GM18868 (cell line): Measurements from ENCODE around the gene DEFB131B.
"Not testable (repeated sequence)": the region's sequence is repeated elsewhere in the genome, so short reads cannot be mapped to it uniquely, and the experiment has no call there.

Source experiments
- ATAC-seq: cut with Tn5 transposase; IDR thresholded peaks from one replicate; pipeline ENCODE4 v1.9.1; 2021; ENCODE audit warnings: mild to moderate bottlenecking, moderate library complexity; ENCODE audit not compliant: unreplicated experiment

DEFB131B gene, protein sequence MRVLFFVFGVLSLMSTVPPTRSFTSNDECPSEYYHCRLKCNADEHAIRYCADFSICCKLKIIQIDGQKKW

DNA sequence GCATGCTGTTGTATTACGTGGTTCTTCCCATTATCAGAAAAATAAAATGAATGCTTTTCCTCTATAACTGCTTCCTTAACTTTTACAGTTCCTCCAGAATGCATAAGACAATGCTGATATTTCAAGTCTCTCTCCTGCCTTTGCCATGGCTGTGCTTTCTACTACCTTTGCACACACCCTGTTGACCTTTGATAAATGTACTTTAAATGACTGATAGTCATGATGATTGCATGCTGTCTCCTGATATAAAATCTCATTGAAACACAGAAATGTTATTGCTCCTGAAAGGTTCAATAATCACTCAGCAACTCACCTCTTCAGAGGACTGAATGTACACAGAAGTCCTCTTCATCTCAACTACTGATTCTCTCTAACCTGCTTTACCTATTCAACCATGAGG lies at the start of gene DEFB131B:
Gene DEFB131B, plus strand, starts transcription at position 395 of the 400 bp plus-strand sequence. Its CDS starts 0 bp downstream, at position 395.
- not testable (repeated sequence) for ATAC-seq

DNA sequence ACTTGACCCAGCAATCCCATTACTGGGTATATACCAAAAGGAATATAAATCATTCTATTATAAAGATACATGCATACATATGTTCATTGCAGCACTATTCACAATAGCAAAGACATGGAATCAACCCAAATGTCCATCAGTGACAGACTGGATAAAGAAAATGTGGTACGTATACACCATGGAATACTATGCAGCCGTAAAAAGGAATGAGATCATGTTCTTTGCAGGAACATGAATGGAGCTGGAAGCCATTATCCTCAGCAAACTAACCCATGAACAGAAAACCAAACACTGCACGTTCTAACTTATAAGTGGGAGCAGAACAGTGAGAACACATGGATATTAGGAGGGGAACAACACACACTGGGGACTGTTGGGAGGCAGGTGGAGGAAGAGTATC lies 49.0 kb upstream of the DEFB131B start:
- ATAC-seq: not testable (repeated sequence)

DNA sequence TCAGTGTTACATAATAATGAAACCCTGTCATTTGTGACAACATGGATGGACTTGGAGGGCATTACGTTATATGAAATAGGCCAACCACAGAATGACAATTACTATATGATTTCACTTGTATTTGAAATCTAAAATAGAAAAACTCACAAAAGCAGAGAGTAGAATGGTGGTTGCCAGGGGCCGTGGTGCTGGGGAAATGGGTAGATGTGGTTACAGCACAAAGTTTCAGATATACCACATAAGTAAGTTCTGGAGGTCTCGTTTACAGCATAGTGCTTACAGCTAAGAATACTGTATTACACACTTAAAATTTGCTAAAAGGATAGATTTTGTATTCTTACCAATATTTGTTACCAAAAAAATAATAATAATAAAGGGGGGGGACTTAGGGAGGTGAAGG lies 48.6 kb upstream of the DEFB131B start:
- ATAC-seq: not testable (repeated sequence)

DNA sequence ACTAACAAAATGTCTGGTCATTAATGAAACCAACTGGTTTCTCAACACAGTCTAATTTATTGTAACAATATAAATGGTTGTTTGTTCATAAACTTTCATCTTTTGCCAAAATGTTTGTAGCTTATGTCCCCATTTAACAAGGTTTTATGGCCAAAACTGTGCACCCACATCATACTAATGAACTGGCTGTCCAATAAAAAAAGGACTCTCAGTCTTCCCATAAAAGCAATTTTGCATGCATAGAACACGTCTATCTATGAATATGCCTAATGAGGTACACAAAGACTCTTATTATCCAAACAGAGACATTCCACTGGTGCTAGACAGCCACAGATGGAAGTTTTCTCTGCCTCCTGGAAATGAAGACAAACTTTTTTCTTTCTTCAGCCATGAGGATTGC lies 45.4 kb upstream of the DEFB131B start, which contains the start of gene DEFB108B:
Gene DEFB108B, plus strand, starts transcription at position 390 of the 400 bp plus-strand sequence. Its CDS starts 0 bp downstream, at position 390.
- ATAC-seq: not testable (repeated sequence)

DNA sequence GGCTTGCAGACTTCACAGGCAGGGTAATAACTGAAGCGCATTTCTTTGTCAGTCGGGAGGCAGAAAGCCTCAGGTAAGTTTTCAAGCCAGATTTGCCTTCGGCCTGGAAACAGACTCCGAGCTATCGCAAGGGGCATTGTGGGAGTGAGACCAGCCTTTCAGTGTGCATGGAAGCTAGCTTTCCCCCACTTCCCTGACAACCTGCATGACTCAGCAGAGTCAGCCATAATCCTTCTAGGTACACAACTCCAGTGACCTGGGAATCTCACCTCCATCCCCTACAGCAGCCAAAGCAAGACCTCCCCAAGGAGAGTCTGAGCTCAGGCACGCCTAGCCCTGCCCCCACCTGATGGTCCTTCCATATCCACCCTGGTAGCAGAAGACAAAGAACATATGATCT lies 35.5 kb upstream of the DEFB131B start:
- not testable (repeated sequence) for ATAC-seq

DNA sequence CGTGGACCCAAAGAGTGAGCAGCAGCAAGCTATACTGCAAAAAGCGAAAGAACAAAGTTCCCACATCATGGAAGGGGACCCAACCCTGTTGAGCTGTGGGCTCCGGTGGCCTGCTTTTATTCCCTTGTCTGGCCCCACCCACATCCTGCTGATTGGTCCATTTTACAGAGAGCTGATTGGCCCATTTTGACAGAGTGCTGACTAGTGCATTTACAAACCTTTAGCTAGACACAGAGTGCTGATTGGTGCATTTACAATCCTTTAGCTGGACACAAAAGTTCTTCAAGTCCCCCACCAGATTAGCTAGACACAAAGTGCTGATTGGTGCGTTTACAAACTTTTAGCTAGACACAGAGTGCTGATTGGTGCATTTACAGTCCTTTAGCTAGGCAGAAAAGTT lies 34.9 kb upstream of the DEFB131B start:
- ATAC-seq: not testable (repeated sequence)

DNA sequence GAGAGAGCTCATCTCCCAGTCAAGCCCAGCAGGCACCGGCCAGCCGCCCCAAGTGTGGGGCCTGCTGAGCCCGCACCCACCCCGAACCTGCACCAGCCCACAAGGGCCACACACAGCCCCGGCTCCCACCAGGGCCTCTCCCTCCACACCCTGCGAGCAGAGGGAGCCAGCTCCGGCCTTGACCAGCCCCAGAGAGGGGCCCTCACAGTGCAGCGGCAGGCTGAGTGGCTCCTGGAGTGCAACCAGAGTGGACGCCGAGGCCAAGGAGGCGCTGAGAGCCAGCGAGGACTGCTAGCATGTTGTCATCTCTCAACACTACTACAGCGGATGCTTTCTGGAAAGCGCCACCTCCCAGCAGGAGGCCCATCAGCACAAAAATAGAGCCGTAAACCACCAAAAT lies 34.4 kb upstream of the DEFB131B start:
- no peak for ATAC-seq

DNA sequence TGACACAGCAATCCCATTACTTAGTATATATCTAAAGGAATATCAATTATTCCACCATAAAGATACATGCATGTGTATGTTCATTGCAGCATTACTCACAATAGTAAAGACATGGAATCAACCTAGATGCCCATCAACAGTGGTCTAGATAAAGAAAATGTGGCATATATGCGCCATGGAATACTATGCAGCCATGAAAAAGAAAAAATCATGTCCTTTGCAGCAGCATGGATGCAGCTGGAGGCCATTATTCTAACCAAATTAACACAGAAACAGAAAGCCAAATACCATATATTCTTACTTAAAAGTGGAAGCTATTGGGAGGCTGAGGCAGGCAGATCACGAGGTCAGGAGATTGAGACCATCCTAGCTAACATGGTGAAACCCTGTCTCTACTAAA lies 24.4 kb upstream of the DEFB131B start:
- ATAC-seq: not testable (repeated sequence)

DNA sequence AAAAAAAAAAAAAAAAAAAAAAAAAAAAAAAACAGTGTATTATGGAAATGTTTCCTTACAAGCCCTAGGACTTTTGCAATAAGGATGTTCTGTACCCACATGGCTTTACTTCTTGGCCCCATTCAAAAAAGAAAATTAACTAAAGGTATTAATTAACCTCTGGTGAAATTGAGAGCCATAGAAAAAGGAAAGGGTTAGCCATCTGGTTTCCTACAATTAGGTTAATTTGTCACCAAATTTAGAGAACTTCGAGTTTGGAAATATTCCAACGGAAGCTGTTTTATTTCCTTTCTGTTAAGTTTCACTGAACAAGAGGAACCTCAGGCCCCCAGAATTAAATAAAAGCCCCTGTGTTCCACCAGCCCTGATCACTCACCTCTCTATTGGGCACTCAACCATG lies 22.4 kb upstream of the DEFB131B start:
- not testable (repeated sequence) for ATAC-seq

DNA sequence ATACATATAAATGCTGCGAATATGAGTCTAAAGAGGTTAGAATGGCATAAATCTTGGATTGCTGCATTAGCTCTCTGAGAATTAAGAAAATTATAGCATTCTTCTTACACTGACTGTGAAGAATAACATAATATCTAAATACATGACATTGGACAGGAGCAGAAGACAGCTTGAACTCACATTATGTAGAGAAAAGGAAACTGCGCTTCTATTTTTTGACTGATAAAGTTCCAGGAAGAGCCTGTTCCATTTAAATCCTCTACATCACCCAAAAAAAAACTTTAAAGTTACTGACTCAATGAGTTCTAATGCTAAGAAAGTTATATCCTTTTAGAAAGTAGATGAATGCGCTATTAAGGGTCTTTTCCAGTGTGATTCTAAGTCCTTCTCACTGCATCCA lies 17.4 kb upstream of the DEFB131B start:
- not testable (repeated sequence) for ATAC-seq

DNA sequence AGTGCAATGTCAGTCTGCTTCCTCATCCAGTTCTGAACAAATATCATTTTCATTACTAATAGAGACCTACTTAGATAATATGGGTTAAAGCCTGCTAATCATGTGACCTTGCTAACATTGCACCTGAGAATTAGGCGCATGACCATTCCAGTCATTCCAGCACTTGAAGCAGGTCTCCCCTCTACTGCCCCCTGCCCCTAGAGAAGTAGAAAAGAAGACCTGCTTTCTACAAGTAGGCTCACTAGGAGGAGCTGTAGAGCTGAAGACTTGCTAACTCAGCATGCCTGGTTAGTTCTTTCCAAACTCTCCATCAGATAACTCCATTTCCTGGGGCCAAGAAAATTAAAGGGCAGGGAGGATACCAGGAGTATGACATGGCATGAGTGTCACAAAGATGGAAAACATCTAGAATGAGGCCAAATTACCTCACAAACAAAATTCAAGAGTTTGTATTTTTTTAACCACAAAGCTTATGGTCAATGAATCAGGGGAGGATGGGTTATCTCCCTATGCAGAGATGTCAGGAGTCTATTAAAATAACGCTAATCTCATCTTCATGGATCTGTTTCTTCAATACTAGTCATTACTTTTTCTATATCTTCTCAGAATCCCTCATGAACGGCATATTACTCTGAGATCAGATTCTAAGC lies 14.2 kb upstream of the DEFB131B start:
- ATAC-seq: not testable (repeated sequence)

DNA sequence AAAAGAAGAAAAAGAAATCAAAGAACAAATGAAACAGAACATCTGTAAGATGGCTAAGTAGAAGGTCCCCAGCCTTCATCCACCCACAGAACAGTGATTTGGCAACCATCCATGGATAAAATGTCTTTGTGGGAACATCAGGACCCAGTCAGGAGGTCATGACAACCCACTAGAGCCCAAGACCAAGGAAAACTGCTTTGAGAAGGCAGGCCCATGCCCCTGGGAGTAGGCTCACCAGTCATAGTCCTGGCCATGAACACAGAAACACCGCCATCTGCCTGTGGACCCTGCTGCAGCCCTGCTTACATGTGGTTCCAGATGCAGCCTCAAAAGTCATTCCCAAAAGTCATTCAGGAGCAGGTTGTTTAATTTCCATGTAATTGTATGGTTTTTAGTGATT lies 11.0 kb upstream of the DEFB131B start:
- not testable (repeated sequence) for ATAC-seq

DNA sequence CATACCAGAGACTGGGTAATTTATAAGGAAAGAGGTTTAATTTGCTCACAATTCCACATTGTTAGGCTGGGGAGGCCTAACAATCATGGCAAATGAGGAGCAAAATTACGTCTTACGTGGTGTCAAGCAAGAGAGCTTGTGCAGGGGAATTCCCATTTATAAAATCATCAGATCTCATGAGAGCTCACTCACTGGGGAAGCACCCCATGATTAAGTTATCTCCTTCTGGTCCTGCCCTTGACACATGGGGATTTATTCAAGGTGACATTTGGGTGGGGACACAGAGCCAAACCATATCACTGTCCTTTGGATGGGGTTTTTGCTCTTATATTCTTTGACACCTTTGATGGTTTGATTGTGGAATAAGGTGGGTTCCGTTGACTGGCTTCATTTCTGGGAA lies 8.3 kb upstream of the DEFB131B start:
- ATAC-seq: not testable (repeated sequence)

DNA sequence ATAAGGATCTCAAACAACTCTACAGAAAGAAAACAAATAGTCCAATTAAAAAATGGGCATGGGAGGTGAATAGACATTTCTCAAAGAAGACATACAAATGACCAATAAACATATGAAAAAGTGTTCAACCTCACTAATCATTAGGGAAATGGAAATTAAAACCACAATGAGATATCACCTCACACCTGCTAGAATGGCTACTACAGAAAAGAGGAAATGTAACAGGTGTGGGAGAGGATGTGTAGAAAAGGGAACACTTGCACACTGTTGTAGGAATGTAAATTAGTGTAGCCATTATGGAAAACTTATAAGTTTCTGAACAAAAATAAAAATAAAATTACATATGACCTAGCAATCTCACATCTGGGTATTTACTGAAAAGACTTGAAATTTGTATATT lies 7.6 kb upstream of the DEFB131B start:
- not testable (repeated sequence) for ATAC-seq

DNA sequence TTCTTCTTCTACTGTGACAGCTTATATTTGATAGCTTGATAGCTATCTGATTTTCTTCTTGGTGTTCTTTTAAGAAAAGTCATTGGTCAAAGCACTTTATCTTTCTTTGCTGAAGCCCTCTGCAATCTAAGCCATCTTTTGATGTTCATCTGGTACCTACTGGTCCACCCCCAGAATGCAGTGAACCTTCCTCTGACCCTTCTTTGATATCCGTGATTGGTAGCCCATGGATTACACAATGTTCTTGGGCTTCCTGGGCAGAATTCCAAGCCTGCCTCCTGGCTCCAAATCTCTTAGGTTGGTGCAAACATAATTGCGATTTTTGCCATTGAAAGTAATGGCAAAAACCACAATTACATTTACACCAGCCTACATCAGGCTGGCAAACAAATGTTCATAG lies 2.0 kb upstream of the DEFB131B start:
- not testable (repeated sequence) for ATAC-seq

DNA sequence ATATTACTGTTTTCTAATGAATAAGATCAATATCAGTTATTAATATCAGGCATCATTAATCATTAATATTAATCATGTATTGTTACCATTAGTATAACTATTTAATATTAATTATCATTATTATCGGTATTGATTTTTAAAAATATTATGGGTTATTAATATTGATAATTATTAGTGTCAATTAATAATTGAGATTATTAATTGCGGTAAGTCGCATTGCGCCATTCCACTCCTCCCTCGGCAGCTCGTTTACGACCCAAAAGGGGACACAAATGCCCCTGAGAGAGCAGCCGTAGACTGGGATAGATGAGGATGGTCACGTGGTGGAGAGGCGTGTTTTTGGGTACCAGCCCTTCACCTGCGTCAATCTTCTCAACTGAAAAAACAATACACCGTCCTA lies 7.6 kb downstream of the DEFB131B start:
- ATAC-seq: not testable (repeated sequence)

DNA sequence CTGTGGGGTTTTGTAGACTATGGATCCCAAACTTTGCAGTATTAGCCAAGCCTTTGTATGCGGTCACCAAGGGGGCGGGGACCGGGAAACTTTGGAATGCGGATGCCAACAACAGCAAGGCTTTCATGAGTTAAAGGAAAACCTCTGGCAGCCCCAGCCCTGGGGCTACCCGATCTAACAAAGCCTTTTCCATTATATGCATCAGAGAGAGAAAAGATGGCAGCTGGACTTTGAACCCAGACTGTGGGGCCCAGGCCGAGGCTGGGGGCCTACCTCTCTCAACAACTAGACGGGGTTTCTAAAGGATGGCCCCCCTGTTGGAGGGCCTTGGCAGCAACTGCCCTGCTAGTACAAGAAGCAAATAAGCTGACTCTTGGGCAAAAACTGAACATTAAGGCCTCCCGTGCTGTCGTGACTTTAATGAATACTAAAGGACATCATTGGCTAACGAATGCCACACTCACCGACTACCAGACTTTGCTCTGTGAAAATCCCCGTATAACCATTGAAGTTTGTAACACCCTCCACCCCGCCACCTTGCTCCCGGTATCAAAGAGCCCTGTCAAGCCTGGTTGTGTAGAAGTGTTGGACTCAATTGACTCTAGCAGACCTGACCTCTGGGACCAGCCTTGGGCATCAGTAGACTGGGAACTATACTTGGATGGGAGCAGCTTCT lies 10.2 kb downstream of the DEFB131B start:
- ATAC-seq: not testable (repeated sequence)

DNA sequence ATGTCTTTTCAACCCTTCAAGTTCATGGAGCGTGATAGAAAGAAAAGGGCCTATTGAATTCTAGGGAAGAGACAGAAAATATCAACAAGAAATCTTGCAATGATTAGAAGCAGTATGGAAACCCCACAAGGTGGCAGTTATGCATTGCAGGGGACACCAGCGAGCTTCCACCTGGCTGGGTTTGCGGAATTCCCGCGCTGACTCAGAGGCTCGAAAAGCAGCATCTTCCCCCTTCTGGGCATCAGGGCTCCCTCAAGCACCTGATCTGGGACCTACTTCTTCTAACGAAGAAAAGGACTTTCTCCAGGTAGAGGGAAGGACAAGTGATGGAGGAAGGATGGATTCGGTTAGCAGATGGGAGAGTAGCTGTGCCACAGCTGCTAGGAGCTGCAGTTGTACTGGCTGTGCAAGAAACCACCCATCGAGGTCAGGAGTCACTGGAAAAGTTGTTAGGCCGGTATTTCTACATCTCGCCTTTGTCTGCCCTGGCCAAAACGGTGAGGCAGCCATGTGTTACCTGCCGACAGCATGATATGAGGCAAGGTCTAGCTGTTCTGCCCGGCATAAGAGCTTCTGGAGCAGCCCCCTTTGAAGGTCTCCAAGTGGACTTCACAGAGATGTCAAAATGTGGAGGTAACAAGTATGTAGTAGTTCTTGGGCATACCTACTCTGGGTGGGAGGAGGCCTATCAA lies 11.1 kb downstream of the DEFB131B start:
- not testable (repeated sequence) for ATAC-seq

DNA sequence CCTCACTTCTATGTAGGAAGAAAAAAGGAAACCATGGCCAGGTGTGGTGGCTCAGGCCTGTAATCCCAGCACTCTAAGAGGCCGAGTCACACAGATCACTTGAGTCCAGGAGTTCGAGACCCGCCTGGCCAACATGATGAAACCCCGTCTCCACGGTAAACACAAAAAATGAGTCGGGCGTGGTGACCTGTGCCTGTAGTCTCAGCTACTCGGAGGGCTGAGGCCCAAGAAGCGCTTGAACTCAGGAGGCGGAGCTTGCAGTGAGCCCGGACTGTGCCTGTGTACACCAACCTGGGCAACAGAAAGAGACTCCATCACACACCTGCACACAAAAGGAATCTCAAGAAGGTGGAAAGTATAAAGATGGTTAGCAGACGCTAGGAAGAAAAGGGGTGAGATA lies 17.7 kb downstream of the DEFB131B start:
- no peak for ATAC-seq

DNA sequence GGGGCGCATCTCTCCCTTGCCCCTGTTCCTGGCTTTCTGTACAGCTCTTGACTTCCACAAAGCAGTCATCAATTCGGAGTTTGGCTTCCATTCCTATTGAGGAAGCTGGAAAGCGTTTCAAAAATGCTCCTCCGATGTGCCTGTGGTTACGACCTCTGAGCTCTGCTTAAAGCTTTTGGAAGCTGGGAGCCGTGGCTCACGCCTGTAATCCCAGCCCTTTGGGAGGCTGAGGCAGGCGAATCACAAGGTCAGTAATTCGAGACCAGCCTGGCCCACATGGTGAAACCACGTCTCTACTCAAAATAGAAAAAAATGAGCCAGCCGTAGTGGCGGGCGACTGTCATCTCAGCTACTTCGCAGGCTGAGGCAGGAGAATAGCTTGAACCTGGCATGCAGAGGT lies 22.9 kb downstream of the DEFB131B start:
- ATAC-seq: not testable (repeated sequence)

DNA sequence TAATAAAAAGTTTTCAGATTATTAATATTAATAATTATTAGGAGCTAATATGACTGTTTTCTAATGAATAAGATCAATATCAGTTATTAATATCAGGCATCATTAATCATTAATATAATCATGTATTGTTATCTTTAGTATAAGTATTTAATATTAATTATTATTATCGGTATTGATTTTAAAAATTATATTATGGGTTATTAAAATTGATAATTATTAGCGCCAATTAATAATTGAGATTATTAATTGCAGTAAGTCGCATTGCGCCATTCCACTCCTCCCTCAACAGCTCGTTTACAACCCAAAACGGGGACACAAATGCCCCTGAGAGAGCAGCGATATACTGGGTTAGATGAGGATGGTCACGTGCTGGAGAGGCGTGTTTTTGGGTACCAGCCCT lies 30.0 kb downstream of the DEFB131B start:
- ATAC-seq: no peak
